ENCODE data around the gene GTF2B. TPM values are rescaled to one million over a fixed set of nuclear protein-coding genes. Genes with fewer than 3 reads are reported as not detected.
A peak's percentile ranks its signal among the peaks of the same experiment; 100 is the strongest.

GTF2B gene
- total and polyA plus RNA-seq, 2 experiments from 2014 or later, result 30.8 to 43.1 TPM

DNA sequence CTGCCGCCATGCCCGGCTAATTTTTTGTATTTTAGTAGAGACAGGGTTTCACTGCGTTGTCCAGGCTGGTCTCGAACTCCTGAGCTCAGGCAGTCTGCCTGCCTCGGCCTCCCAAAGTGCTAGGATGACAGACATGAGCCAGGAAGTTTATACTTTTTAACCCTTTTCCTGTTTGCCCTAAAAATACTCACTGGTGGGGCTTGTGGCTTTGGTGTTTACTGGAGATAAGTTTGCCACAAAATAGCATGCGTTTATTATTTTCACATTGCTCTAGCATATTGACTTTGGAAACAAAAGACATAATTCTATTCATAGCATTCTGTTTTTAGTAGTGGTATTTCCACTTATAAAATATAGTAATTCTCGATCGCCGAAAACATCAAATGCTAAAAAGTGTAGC is 19.8 kb upstream of the GTF2B start:
- Histone ChIP-seq H3K4me1 (ENCODE audit: low read depth) (no peaks in the 10 kb centered on the region), H3K4me3 (no peak overlapping the region), H3K36me3 (no peaks in the 10 kb centered on the region), H3K9me3 (ENCODE audit: low read depth) (no peaks in the 10 kb centered on the region), H3K27me3 (no peaks in the 10 kb centered on the region), H3K27ac (no peak overlapping the region)
- DNase-seq (ENCODE audit: low read depth in 1 of 2, low spot score in 1 of 2), result no peak
- TF ChIP-seq, protein P1, sequence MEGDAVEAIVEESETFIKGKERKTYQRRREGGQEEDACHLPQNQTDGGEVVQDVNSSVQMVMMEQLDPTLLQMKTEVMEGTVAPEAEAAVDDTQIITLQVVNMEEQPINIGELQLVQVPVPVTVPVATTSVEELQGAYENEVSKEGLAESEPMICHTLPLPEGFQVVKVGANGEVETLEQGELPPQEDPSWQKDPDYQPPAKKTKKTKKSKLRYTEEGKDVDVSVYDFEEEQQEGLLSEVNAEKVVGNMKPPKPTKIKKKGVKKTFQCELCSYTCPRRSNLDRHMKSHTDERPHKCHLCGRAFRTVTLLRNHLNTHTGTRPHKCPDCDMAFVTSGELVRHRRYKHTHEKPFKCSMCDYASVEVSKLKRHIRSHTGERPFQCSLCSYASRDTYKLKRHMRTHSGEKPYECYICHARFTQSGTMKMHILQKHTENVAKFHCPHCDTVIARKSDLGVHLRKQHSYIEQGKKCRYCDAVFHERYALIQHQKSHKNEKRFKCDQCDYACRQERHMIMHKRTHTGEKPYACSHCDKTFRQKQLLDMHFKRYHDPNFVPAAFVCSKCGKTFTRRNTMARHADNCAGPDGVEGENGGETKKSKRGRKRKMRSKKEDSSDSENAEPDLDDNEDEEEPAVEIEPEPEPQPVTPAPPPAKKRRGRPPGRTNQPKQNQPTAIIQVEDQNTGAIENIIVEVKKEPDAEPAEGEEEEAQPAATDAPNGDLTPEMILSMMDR (IDR thresholded peaks at IDR 0.05; ENCODE audit: low read depth, low read length), result no peak

DNA sequence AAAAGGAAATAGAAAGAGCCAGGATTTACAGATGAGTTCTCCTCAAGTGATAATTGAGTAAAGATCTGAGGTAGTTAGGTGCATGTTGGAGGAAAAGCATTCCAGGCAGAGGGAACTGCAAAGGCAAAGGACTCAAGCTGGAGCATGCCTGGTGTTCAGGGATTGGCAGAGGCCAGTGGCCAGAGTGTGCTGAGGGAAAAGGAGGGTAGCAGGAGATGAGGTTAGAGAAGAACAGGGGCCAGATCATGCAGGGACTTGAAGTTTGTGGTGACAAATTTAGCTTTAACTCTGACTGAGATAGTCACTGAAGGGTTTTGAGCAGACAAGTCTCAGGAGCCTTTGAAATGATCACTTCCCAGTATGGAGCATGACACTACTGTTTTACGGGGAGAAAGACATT is 19.0 kb upstream of the GTF2B start:
- no peaks in the 10 kb centered on the region for H3K36me3 ChIP-seq
- H3K27me3 ChIP-seq, result no peaks in the 10 kb centered on the region
- no peaks in the 10 kb centered on the region for H3K4me1 ChIP-seq (ENCODE audit: low read depth)
- TF ChIP-seq, protein P1 (IDR thresholded peaks at IDR 0.05; ENCODE audit: low read depth, low read length), result no peak
- H3K4me3 ChIP-seq, result no peak overlapping the region
- no peak overlapping the region for H3K27ac ChIP-seq
- H3K9me3 ChIP-seq (ENCODE audit: low read depth), result no peaks in the 10 kb centered on the region
- DNase-seq (ENCODE audit: low read depth in 1 of 2, low spot score in 1 of 2), result no peak

DNA sequence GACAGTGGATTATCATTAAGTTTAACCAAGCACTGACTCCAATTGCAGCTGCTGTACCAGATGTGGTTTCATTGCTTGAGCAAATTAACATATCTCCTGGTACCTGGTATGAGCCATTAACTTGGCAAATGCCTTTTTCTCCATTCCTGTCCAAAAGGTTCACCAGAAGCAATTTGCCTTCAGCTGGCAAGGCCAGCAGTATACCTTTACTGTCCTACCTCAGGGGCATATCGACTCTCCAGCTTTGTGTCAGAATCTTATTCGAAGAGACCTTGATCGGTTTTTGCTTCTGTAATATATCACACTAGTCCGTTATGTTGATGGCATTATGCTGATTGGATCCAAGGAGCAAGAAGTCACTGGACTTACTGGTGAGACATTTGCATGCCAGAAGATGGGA is 9.5 kb upstream of the GTF2B start:
- no peaks in the 10 kb centered on the region for H3K27me3 ChIP-seq
- no peaks in the 10 kb centered on the region for H3K36me3 ChIP-seq
- no peak overlapping the region for H3K27ac ChIP-seq
- TF ChIP-seq, protein P1 (IDR thresholded peaks at IDR 0.05; ENCODE audit: low read depth, low read length), result no peak
- no peaks in the 10 kb centered on the region for H3K9me3 ChIP-seq (ENCODE audit: low read depth)
- no peak overlapping the region for H3K4me3 ChIP-seq
- no peak for DNase-seq (ENCODE audit: low read depth in 1 of 2, low spot score in 1 of 2)
- no peaks in the 10 kb centered on the region for H3K4me1 ChIP-seq (ENCODE audit: low read depth)

DNA sequence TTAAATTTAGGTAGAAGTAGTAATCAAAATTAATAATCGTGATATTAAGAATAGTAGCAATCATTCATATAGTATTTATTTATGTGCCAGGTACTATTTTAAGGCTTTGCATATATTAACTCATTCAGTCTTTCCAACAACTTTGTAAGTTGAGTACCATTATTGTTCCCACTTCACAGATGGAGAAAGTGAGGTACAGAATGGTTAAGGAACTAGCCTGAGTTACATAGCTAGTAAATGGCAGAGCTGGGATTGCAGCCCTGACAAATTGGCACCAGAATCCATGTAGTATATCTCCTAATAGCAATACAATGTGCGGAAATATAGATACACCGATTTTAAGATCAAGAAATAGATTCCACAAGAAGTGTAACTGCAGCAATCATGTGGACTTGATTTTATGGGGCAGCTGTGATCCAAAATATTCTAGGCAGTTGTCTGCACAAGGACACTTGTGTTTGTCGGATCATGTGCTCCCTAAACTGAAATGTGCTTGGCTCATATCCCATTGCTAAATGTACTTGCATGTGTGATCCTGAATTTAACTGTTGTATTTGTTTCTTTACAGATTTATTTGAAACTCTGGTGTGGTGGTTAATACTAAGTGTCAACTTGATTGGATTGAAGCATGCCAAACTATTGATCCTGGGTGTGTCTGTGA is 5.8 kb upstream of the GTF2B start:
- Histone ChIP-seq H3K36me3 (no peaks in the 10 kb centered on the region), H3K4me3 (no peak overlapping the region), H3K27me3 (no peaks in the 10 kb centered on the region), H3K27ac (no peak overlapping the region), H3K9me3 (ENCODE audit: low read depth) (no peaks in the 10 kb centered on the region), H3K4me1 (ENCODE audit: low read depth) (no peaks in the 10 kb centered on the region)
- DNase-seq (ENCODE audit: low read depth in 1 of 2, low spot score in 1 of 2), result no peak
- TF ChIP-seq, protein P1 (IDR thresholded peaks at IDR 0.05; ENCODE audit: low read depth, low read length), result no peak

DNA sequence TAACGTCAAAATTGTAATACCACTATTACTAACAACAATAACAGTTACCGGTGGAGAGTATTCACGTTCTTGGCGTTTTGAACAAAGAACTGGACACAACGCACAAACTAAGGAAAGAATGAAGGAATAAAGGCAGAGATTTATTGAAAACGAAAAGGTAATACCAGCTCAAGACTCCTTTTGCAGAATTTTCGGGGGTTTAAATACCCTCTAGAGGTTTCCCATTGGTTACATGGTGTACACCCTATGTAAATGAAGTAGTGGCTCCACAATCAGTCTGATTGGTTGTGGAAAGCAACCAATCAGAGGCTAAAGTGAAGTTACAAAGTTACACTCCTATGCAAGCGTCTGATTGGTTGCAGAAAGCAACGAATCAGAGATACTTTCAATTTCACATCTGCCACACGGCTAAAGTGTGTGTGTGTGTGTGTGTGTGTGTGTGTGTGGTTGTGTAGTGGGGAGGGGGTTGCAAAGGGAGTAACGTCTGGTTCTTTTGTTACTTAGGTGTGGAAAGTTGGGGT is 1.1 kb upstream of the GTF2B start:
- DNase-seq (ENCODE audit: low read depth in 1 of 2, low spot score in 1 of 2), result peak in 1 of 2 donors; percentile 67
- TF ChIP-seq, protein P1 (IDR thresholded peaks at IDR 0.05; ENCODE audit: low read depth, low read length), result no peak
- peak overlapping the region; percentile 90 for H3K4me3 ChIP-seq
- H3K27me3 ChIP-seq, result no peaks in the 10 kb centered on the region
- H3K4me1 ChIP-seq (ENCODE audit: low read depth), result peaks cover 8% of the 10 kb centered on the region
- H3K27ac ChIP-seq, result peak overlapping the region; percentile 92
- no peaks in the 10 kb centered on the region for H3K9me3 ChIP-seq (ENCODE audit: low read depth)
- H3K36me3 ChIP-seq, result no peaks in the 10 kb centered on the region
